IPS DF 4.7 (cell line): ENCODE results near the gene LHX4.

Experiments
- DNase-seq: peaks from one replicate; pipeline ENCODE4 v3.0.0-alpha.2; 2013; ENCODE audit warnings: low spot score; ENCODE audit errors: extremely low read depth

LHX4 gene

GRCh38 chr1:180229483-180230415 lies at the start of gene LHX4:
Gene LHX4 (plus strand): TSS chr1:180230264. CDS start chr1:180230530, 266 bp downstream.
- no peak for DNase-seq

DNA sequence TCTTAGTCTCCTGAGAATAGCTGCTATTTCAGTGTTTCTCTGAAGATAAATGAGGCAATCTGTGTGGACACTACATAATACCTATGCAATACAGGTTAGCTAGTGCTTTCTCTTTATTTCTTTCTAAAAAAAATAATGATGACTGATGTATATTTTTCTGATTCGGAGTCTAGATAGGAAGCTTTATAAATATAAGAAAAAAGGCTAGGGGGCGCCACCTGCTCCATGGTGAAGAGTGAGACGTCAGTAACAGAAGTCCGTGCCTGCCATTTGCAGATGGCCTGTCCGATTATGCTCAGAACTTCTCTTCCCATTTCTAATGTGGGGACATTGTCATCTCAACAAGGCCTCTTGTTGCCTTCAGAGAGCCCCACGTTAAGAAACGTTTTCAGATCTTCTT lies 49.0 kb upstream of the LHX4 start:
- no peak for DNase-seq

DNA sequence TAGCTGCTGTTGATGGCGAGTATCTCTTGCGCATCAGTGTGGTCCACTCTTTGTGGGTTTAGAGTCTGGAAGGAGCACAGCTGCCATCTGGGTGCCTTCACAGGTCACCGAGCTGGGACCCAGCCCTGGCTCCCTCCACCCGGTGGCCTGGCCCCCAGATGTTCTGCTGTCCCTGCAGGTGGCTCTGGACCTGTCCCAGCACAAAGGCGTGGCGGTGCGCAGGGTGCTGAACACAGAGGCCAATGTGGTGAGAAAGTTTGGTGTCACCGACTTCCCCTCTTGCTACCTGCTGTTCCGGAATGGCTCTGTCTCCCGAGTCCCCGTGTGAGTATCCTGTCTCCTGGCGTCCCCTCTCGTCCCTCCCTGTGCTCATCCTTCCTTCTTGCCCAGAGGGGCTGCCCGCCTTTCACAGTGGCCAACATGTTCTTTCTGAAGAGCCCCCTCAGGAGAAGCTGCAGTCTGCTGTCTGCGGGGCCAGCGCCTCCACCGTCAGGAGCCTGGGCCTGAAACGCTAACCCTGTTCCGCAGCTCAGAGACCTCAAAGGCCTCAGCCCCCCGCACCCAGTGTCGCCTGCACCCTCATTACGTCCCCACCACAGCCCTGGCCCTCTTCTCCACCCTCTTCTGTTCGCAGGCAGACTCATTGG lies 47.9 kb upstream of the LHX4 start:
- DNase-seq, result no peak

DNA sequence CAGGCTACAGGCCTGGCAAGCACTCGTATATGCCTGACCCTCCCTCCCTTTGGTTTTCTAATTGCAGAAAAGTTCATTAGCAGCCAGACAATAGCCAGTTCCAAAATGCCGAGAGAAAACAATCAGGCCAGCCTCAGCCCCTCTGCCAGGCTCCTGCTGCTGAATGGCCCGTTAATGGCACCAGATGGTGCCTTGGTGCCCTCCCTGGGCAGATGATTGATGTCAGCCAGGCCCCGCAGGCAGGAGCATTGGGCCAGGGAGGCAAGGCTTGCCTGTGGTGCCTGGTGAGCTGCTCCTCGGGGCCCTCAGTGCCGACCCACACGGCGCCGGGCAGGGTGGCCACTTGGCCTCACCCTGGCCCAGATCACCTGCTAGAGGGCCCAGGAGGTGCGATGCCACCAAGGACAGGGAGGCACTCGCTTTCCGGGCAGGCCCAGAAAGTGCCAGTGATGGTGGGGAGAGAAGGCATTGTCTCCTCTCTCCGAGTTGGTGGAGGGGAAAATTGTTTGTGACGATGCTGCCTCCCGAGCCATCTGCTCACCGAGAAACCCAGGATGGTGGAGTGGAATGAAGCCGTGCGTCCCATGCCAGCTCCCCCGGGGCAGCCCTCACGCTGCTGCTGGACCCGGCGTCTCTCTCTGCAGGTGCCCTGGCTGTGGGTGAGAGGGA lies 47.3 kb upstream of the LHX4 start:
- DNase-seq, result no peak

- DNase-seq, result no peak
Measured at GRCh38 chr1:180183426-180183825, 46.6 kb upstream of the LHX4 start.

GRCh38 chr1:180184041-180184440 lies 46.0 kb upstream of the LHX4 start:
- no peak for DNase-seq

DNA sequence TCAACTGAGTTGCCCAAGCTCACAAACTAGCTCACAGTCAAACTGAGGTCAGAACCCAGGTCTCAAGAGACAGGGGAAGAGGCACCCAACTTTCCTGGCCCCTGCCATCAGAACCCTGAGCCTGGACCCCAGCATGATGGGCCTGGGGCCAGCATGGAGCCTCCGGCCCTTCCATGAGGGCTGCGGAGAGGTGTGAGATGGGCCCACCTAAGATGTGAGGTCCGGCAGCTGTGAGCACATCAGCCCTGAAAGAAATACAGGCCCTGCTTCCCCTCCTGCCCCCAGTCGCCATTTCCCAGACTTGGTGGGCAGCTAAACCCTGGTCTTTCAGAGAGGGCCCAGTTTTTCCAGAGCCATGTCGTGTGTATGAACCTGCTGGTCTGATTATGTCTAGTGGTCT lies 44.8 kb upstream of the LHX4 start:
- DNase-seq, result no peak

GRCh38 chr1:180185971-180186645 lies 44.0 kb upstream of the LHX4 start:
- no peak for DNase-seq

DNA sequence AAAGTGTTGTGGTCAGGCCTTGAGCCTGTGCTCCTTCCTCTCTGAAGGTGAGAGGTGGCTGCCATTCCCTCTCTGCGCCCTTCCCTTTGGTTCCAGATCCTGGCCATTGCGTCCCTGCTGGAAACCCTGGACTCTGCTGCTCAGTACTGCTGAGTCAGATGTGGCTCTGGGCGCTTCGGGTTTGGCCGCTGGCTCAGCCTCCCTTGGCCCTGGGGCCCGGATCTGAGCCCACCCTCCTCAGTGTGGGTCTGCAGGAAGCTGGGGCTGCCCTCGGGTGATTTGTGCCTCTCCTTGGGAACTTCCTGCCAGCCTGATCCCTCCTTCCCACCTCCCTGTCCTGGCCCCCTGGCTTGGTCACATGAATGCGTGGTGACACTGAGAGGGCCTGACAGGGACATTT lies 43.2 kb upstream of the LHX4 start:
- DNase-seq, result no peak

GRCh38 chr1:180187626-180188025 lies 42.4 kb upstream of the LHX4 start:
- no peak for DNase-seq

GRCh38 chr1:180188091-180188506 lies 42.0 kb upstream of the LHX4 start:
- peak; percentile 19 for DNase-seq

- no peak for DNase-seq
Measured at GRCh38 chr1:180188684-180189175, 41.3 kb upstream of the LHX4 start.

- DNase-seq, result no peak
Measured at GRCh38 chr1:180190091-180190490, 40.0 kb upstream of the LHX4 start.

- no peak for DNase-seq
Measured at GRCh38 chr1:180192172-180192571, 37.9 kb upstream of the LHX4 start.

- no peak for DNase-seq
Measured at GRCh38 chr1:180193141-180194047, 36.7 kb upstream of the LHX4 start.

DNA sequence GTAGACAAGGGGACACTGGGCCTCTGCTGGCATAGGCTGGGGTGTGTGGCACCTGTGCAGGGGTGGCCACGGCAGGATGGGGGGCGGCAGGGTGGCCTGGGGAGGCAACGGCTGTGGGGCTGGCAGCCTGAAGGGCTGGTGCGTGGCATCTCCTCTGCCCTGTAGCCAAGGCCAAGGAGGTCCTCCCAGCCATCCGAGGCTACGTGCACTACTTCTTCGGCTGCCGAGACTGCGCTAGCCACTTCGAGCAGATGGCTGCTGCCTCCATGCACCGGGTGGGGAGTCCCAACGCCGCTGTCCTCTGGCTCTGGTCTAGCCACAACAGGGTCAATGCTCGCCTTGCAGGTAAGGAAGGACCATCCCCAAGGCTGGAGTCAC lies 36.0 kb upstream of the LHX4 start:
- no peak for DNase-seq

- no peak for DNase-seq
Measured at GRCh38 chr1:180194546-180195207, 35.4 kb upstream of the LHX4 start.

DNA sequence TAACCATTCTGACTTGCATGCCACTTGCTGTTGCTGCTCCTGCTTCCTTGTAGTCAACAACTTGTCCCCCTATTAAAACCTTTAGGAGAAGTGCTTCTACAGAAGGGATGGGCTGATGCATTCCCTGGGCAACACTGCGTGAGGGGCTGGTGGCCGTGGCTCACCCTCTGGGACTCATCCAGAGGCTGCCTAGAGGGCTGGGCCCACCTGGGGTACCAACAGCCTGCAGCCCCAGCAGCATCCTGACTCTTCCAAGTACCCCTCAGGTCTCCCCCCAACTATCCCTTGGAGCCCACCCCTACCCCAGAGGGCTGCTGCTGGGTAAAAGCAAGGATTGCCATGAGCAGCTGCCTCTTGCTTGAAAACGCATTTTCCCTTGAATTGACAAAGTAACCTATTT lies 34.7 kb upstream of the LHX4 start:
- DNase-seq, result no peak

DNA sequence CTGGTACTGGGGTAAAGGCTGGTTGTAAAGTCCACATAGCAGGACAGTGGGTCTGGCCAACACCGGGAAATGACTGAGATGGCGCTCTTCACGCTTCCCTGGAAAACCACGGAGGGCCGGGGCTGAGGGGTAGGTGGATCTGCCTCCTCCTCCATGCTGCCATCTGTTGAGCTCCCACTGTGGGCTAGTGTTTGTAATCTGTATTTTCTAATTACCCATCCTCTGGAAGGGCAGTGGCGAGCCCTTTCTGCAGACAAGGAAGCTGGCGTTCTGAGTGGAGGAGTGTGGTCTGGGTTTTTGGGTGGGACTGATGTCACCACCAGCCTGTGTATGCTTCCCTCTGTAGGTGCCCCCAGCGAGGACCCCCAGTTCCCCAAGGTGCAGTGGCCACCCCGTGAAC lies 34.1 kb upstream of the LHX4 start:
- DNase-seq, result no peak

DNA sequence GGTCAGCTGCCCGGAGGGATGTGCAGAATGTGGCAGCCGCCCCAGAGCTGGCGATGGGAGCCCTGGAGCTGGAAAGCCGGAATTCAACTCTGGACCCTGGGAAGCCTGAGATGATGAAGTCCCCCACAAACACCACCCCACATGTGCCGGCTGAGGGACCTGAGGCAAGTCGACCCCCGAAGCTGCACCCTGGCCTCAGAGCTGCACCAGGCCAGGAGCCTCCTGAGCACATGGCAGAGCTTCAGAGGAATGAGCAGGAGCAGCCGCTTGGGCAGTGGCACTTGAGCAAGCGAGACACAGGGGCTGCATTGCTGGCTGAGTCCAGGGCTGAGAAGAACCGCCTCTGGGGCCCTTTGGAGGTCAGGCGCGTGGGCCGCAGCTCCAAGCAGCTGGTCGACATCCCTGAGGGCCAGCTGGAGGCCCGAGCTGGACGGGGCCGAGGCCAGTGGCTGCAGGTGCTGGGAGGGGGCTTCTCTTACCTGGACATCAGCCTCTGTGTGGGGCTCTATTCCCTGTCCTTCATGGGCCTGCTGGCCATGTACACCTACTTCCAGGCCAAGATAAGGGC lies 33.5 kb upstream of the LHX4 start:
- DNase-seq, result no peak
